T-helper 2 cell (primary cell): Measurements from ENCODE around the gene BAIAP2.
"Not testable (repeated sequence)": the region's sequence is repeated elsewhere in the genome, so short reads cannot be mapped to it uniquely, and the experiment has no call there.

Source experiments
- DNase-seq, 5 experiments: peaks; one replicate each; pipeline versions ENCODE4 v3.0.0 to v3.0.0-alpha.2; 2012 to 2022

Gene BAIAP2

GRCh38 chr17:81000631-81001357, 34.2 kb upstream of the BAIAP2 start:
- DNase-seq: no peak

- no peak for DNase-seq
These were observed 33.0 kb upstream of the BAIAP2 start for GRCh38 chr17:81002013-81002384.

- DNase-seq: no peak
These were observed 32.3 kb upstream of the BAIAP2 start for GRCh38 chr17:81002409-81003361.

- no peak for DNase-seq
These were observed 31.1 kb upstream of the BAIAP2 start for GRCh38 chr17:81003711-81004475.

- no peak for DNase-seq
These were observed 28.1 kb upstream of the BAIAP2 start for GRCh38 chr17:81006891-81007290.

- no peak for DNase-seq
These were observed 26.8 kb upstream of the BAIAP2 start for GRCh38 chr17:81008140-81008539.

GRCh38 chr17:81009136-81009535, 25.8 kb upstream of the BAIAP2 start:
- DNase-seq: no peak

GRCh38 chr17:81010935-81011334, 24.0 kb upstream of the BAIAP2 start:
- no peak for DNase-seq

GRCh38 chr17:81011951-81012350, 23.0 kb upstream of the BAIAP2 start:
- no peak for DNase-seq

- no peak for DNase-seq
These were observed 22.1 kb upstream of the BAIAP2 start for GRCh38 chr17:81012574-81013447.

- no peak for DNase-seq
These were observed 21.3 kb upstream of the BAIAP2 start for GRCh38 chr17:81013642-81014041.

- no peak for DNase-seq
These were observed 19.8 kb upstream of the BAIAP2 start for GRCh38 chr17:81015136-81015535.

GRCh38 chr17:81016575-81016974, 18.4 kb upstream of the BAIAP2 start:
- DNase-seq: no peak

GRCh38 chr17:81017330-81017729, 17.6 kb upstream of the BAIAP2 start:
- not testable (repeated sequence) for DNase-seq

GRCh38 chr17:81018044-81018802, 16.7 kb upstream of the BAIAP2 start:
- DNase-seq: peak in 2 of 5 experiments; percentile 16 to 82

- no peak for DNase-seq
These were observed 15.1 kb upstream of the BAIAP2 start for GRCh38 chr17:81019563-81020442.

- DNase-seq: no peak
These were observed 14.5 kb upstream of the BAIAP2 start for GRCh38 chr17:81020443-81020766.

- no peak for DNase-seq
These were observed 14.0 kb upstream of the BAIAP2 start for GRCh38 chr17:81020767-81021497.

GRCh38 chr17:81021531-81022343, 13.2 kb upstream of the BAIAP2 start:
- no peak for DNase-seq
